Hepatocyte (in vitro differentiated cells): ENCODE data around the gene MYO1H.

Experiments used
- EZH2 ChIP-seq: fragments of 200-600 bp; sonication (generic); IDR thresholded peaks from 2 replicates; pipeline ENCODE4 v1.6.1; 2016; ENCODE audit warnings: antibody characterized with exemption, mild to moderate bottlenecking, borderline replicate concordance
- TF ChIP-seq, protein P1 (sequence below): fragments of 200-600 bp; sonication (generic); IDR thresholded peaks from 2 replicates; pipeline ENCODE4 v1.5.1; 2016; ENCODE audit warnings: antibody characterized with exemption, mild to moderate bottlenecking; ENCODE audit not compliant: poor library complexity

- TF ChIP-seq EZH2 = no peak
- TF ChIP-seq, protein P1, sequence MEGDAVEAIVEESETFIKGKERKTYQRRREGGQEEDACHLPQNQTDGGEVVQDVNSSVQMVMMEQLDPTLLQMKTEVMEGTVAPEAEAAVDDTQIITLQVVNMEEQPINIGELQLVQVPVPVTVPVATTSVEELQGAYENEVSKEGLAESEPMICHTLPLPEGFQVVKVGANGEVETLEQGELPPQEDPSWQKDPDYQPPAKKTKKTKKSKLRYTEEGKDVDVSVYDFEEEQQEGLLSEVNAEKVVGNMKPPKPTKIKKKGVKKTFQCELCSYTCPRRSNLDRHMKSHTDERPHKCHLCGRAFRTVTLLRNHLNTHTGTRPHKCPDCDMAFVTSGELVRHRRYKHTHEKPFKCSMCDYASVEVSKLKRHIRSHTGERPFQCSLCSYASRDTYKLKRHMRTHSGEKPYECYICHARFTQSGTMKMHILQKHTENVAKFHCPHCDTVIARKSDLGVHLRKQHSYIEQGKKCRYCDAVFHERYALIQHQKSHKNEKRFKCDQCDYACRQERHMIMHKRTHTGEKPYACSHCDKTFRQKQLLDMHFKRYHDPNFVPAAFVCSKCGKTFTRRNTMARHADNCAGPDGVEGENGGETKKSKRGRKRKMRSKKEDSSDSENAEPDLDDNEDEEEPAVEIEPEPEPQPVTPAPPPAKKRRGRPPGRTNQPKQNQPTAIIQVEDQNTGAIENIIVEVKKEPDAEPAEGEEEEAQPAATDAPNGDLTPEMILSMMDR = no peak
Measured at GRCh38 chr12:109477963-109478315, 130.2 kb downstream of the MYO1H start.
